GM19324 (cell line): ENCODE data around the gene NSUN4.
"Not testable (repeated sequence)": the region's sequence is repeated elsewhere in the genome, so short reads cannot be mapped to it uniquely, and the experiment has no call there.

Experiments
- ATAC-seq: cut with Tn5 transposase; IDR thresholded peaks from one replicate; pipeline ENCODE4 v1.9.1; 2021; ENCODE audit warnings: mild to moderate bottlenecking, moderate library complexity; ENCODE audit not compliant: unreplicated experiment, low FRiP score

NSUN4 gene

DNA sequence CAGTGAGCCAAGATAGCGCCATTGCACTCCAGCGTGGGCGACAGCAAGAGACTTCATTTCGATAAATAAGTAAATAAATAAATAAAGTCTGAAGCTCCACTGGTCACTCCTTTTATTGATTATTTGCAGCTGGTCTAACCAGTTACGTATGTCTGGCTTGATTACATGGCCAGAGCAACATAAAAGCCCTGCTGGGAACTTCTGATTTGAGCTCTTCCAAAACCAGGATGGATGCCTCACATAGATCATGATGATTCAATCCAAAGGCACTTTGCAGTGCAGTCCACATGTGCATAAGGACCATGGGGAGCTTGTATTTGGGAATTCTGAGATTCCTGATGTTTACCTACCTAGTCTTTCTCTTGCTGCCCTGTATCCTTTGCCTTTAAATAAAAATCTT, 24.0 kb downstream of the NSUN4 start:
- ATAC-seq: no peak

- not testable (repeated sequence) for ATAC-seq
Measured at GRCh38 chr1:46365796-46366195, 25.2 kb downstream of the NSUN4 start.

GRCh38 chr1:46367072-46367471, 26.5 kb downstream of the NSUN4 start:
- no peak for ATAC-seq

- not testable (repeated sequence) for ATAC-seq
Measured at GRCh38 chr1:46367701-46368100, 27.1 kb downstream of the NSUN4 start.

DNA sequence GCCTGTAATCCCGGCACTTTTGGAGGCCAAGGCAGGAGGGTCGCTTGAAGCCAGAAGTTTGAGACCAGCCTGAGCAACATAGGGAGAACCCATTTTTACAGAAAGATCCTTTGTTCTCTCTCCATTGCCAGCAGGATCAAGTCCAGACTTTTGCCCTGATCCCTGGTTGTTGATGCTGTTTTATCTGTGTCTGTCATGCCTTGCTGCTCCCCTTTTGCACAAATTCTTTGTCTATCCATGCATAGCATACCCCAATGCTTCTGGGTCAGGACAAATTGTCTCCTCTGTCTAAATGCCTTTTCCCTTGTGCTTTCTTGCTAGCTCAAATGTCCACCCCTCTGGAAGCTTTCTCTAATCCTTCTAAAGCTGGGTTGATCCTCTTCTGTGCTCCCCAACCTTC, 28.2 kb downstream of the NSUN4 start:
- no peak for ATAC-seq

DNA sequence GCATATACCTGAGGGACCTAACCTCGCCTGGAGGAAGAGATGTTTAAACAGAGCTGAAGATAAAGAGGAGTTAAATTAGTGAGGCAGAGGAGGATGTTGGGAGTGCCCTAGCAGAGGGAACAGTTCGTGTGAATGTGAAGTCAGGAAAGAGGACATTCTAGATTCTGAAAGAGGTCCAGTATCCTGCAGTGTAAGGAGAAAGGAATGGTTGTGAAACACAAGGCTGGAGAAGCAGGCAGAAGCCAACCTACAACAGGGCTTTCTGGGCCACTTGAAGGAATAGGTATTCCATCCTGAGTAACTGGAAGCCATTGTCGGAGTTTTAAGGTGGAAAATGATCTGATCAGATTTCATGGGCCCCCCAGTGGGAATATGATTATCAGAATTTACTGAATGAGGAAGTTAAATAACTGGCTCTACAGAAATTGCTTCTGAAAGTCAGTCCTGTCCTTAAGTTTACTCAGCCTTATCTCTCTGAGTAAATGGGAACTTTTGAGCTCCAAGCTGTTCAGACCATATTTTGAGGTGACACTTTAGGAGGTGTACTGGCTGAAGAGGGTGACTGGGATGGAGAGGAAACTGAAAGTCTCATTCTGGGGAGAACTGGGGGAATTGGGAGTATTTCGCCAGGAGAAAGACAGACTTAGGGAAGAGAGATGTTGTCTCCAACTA, 29.1 kb downstream of the NSUN4 start:
- no peak for ATAC-seq

GRCh38 chr1:46370214-46370633, 29.6 kb downstream of the NSUN4 start:
- ATAC-seq: no peak

DNA sequence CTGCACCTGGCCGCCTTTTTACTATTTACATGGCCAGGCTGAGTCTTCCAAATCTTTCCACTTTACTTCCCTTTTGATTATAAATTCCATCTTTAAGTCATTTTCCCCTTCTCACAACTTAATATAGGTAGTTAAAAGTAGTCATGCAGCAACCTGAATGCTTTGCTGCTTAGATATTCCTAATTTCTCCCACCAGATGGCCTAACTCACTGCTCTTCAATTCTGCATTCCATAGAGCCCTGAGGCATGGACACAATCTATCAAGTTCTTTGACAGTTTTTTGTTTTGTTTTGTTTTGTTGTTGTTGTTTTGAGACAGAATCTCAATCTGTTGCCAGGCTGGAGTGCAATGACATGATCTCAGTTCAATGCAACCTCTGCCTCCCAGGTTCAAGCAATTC, 31.8 kb downstream of the NSUN4 start:
- ATAC-seq: no peak

GRCh38 chr1:46379996-46380395, 39.4 kb downstream of the NSUN4 start:
- no peak for ATAC-seq

GRCh38 chr1:46380508-46380907, 39.9 kb downstream of the NSUN4 start:
- no peak for ATAC-seq

DNA sequence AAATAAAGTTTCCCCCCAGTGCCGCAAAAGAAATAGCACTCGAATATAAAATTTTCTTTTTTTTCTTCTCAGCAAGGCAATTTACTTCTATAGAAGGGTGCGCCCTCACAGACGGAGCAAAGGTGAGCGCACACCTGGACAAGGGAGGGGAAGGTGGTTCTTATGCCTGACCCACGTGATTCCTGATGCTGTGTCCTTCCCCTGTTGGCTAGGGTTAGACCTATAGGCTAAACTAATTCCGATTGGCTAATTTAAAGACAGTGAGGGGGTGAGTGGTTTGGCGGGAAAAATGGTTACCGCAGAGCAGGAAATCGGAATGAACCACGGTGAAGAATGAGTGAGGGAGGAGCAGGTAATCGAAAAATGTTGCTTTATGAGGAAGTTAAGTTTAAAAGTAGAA, 52.9 kb downstream of the NSUN4 start:
- no peak for ATAC-seq

DNA sequence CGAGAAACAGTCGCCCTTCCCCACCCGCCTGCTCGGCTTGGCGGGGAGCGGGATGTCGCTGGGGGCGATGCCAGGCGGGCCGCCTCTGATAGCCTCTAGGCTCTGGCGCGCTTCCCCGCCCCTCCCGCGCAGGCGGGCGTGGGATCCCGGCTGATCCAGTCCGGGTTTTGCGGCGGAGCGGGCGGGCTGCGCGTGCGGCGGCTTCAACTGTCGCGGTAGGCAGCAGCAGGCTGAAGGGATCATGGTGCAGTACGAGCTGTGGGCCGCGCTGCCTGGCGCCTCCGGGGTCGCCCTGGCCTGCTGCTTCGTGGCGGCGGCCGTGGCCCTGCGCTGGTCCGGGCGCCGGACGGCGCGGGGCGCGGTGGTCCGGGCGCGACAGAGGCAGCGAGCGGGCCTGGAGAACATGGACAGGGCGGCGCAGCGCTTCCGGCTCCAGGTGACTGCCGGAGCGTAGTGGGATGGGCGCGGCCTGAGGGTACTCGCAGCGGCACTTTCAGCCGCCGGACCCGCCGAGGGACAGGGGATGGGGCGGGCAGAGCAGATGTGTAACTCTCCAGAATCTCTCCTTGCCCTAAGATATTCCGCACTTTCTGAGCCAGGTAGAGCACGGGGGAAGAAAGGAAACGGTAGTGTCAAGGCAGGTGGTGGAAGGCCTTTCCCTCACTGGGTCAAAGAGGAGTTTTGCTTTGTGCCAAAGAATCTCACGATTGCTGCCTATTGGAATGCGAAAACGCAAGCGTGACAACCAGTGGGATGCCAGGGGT, 53.7 kb downstream of the NSUN4 start, which contains the start of gene FAAH:
TSS of gene FAAH (plus strand) at position 210 of the 764 bp plus-strand sequence. CDS start at position 242, 32 bp downstream.
- ATAC-seq: no peak

DNA sequence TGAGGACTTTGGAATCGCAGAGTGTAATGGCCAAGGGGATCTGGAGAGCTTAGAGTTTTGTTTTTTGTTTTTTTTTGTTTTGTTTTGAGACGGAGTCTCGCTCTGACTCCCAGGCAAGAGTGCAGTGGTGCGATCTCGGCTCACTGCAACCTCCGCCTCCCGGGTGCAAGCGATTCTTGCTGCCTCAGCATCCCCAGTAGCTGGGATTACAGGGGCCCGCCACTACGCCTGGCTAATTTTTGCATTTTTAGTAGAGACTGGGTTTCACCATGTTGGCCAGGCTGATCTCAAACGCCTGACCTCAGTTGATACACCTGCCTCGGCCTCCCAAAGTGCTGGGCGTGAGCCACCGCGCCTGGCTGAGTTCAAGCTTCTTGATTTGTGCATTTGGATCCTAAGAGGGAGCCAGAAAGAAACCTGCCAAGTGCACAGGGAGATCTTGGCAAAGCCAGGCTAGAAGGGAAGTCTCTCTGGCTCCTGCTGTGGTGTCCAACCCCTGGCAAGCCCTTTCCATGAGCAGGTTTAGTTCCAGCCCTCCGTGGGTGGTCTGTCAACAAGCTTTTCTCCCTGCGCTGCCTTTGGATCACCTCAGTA, 54.4 kb downstream of the NSUN4 start:
- ATAC-seq: no peak

DNA sequence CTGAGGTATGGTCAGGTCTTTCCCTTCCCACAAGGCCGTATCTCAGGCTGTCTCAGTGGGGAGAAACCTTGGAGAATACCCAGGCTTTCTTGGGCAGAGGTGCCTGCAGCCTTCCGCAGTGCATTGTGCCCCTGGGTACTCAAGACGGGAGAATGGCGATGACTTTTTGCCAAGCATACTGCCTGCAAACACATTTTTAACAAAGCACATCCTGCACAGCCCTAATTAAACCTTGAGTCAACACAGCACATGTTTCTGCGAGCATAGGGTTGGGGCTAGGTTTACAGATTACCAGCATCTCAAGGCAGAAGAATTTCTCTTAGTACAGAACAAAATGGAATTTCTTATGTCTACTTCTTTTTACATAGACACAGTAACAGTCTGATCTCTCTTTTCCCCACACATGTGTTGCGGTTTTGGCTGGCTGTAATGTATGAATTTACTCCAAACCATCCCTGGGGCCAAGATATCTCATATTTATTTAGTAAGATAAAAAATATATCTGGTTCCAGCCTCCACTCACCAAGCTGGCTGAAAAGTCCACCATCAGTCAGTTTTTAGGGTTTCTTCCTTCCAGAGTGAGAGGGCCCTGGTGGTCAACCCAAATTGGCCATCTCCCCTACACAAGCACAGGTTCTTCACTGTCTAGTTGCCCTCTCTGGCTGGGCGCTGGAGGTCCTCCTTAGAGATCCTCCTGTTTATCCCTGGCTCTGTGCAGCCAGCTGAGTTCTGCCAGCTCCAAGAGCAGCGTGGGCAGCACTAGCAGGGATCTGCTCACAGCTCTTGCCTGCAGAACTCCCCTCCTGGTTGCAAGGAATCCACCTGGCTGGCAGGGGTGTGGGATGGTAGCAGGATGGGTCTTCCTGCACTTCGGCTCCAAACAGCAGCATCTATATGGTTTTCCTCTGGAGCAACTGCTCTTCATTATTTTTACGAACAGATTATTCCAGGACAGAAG, 56.1 kb downstream of the NSUN4 start:
- no peak for ATAC-seq

GRCh38 chr1:46399307-46399706, 58.7 kb downstream of the NSUN4 start:
- ATAC-seq: no peak

- ATAC-seq: no peak
Measured at GRCh38 chr1:46400421-46400820, 59.8 kb downstream of the NSUN4 start.

DNA sequence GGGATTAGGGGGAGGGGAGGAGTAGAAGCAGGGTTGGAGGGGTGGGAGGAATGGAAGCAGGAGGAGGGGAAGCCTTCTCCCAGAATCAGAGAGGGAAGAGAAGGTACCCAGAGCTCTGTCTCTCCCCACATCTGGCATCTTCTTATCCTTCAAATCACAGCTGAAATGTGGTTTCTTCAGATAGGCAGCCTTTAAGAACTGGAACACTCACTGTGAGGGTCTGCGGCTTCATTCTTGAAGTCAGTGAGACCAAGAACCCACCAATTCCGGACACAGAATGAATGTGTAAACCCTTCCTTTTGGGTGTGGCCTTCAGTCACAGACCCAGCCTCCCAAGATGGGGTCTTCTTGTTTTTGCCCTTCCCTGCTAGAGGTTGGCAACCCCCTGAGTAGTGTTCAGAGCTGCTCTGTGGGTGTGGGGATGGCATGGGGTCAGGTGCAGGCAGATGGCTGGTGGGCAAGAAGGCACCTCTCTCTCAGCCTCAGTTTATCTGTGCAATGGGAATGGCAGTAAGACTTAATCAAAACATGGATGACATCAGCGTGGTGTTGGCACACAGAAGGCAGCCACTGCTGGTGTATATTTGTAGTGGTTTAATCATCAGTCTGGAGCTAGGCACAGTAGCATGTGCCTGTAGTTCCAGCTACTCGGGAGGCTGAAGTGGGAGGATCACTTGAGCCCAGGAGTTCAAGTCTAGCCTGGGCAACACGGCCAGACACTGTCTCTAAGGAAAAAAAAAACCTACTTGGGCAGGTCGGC, 60.7 kb downstream of the NSUN4 start:
- no peak for ATAC-seq

GRCh38 chr1:46401964-46402626, 61.5 kb downstream of the NSUN4 start:
- ATAC-seq: no peak

DNA sequence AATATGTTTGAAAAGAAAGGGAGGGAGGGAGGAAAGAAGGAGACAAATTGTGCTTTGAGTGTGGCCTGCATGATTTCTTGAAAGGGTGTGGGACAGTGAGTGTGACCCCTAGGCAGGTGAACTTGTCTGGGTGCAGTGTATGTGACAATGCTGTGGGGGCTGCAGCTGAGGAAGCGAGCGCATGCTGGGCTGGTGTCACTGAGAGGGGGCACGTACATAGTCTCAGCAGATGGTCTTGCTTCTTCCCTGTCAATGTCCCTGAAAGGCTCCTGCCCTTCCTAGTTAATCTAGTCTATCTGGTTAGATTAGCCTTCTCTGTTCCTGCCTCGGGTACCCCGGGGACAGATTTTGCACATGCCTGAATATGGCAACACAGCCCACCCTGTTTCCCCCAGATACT, 63.3 kb downstream of the NSUN4 start:
- no peak for ATAC-seq
